Lower leg skin (tissue), 4 donors: ENCODE results near the gene MCOLN2. TPM values are rescaled to one million over a fixed set of nuclear protein-coding genes. Genes with fewer than 3 reads are reported as not detected.

ENCODE experiments used
- DNase-seq, 2 donors: peaks; one replicate each; pipeline ENCODE4 v3.0.0-alpha.2; 2019; ENCODE audit warnings: low spot score in 2 of 2
- H3K4me3 ChIP-seq: fragments of 200-600 bp; sonication (generic); 2 replicates; pipeline ENCODE4 v1.5.1; 2017; ENCODE audit warnings: mild to moderate bottlenecking, low read depth; ENCODE audit not compliant: poor library complexity, severe bottlenecking
- CTCF ChIP-seq, 3 donors: fragments of 450-650 bp; IDR thresholded peaks; one replicate each; pipeline ENCODE4 v1.5.1; 2016; ENCODE audit warnings: antibody characterized with exemption in 3 of 3, mild to moderate bottlenecking in 3 of 3, moderate library complexity in 2 of 3
- POLR2A ChIP-seq, 2 donors: fragments of 450-650 bp; IDR thresholded peaks; one replicate each; pipeline ENCODE4 v1.6.1; 2016 to 2017; ENCODE audit warnings: antibody characterized with exemption in 2 of 2, mild to moderate bottlenecking in 1 of 2, moderate library complexity in 1 of 2
- WGBS, 2 donors: methylation state at CpG; one replicate each; pipeline ENCODE4 v1.1.5; 2018; 5-methylcytosine and 5-hydroxymethylcytosine counted together
- intact Hi-C: fragments of 100-400 bp; cut with DNase I; formaldehyde crosslinking; loops from one replicate; pipeline ENCODE4 v1.15.0; 2023; ENCODE audit warnings: low total_unique reads
- total RNA-seq, 4 donors: library from RNA; depleted of rRNA; stranded (reverse); fragments of >200 nt; gene quantifications; one replicate each; pipeline ENCODE4 v1.1.0, GENCODE V29; 2016

The MCOLN2 gene
- total RNA-seq, 4 donors from 2014 or later: 0.44 to 1.9 (median 1.5) TPM

- DNase-seq: no peak
- no peak overlapping the region for H3K4me3 ChIP-seq
- intact Hi-C loops: no loop called here
- WGBS, 2 donors: 51 to 74% methylated on average over 6 of the region's 6 CpGs
- no peak for TF ChIP-seq POLR2A (IDR thresholded peaks at IDR 0.05)
- TF ChIP-seq CTCF (IDR thresholded peaks at IDR 0.05): no peak
These were observed 40.3 kb downstream of the MCOLN2 start for GRCh38 chr1:84956655-84957054.

- TF ChIP-seq POLR2A (IDR thresholded peaks at IDR 0.05): no peak
- no peak for TF ChIP-seq CTCF (IDR thresholded peaks at IDR 0.05)
- no peak for DNase-seq
- intact Hi-C loops: no loop called here
- H3K4me3 ChIP-seq: no peak overlapping the region
- WGBS, 2 donors: 89 to 91% methylated on average over 6 of the region's 6 CpGs
These were observed 40.8 kb downstream of the MCOLN2 start for GRCh38 chr1:84956097-84956496.

- DNase-seq: no peak
- no peak overlapping the region for H3K4me3 ChIP-seq
- intact Hi-C loops: loop anchor here (10.0 kb wide), 1 partner anchor 295 kb away; no protein-coding TSS in a partner anchor
- TF ChIP-seq CTCF (IDR thresholded peaks at IDR 0.05) (no peak), POLR2A (IDR thresholded peaks at IDR 0.05) (no peak)
These were observed 47.2 kb downstream of the MCOLN2 start for GRCh38 chr1:84949664-84950063.

GRCh38 chr1:84947536-84948410 is 49.1 kb downstream of the MCOLN2 start:
- DNase-seq: no peak
- intact Hi-C loops: loop anchor here (10.0 kb wide), 1 partner anchor 297 kb away; no protein-coding TSS in a partner anchor
- TF ChIP-seq CTCF (IDR thresholded peaks at IDR 0.05): no peak
- no peak for TF ChIP-seq POLR2A (IDR thresholded peaks at IDR 0.05)
- WGBS, 2 donors: 72 to 77% methylated on average over 5 of the region's 5 CpGs
- no peak overlapping the region for H3K4me3 ChIP-seq

- TF ChIP-seq CTCF (IDR thresholded peaks at IDR 0.05) (no peak), POLR2A (IDR thresholded peaks at IDR 0.05) (no peak)
- WGBS, 2 donors: 74 to 75% methylated on average over 4 of the region's 4 CpGs
- intact Hi-C loops: loop anchor here (10.0 kb wide), 1 partner anchor 298 kb away; no protein-coding TSS in a partner anchor
- no peak overlapping the region for H3K4me3 ChIP-seq
- no peak for DNase-seq
These were observed 50.3 kb downstream of the MCOLN2 start for GRCh38 chr1:84946631-84947030.
